Astrocyte (in vitro differentiated cells and primary cell): Measurements from ENCODE around the gene ZNF609. TPM values are rescaled to one million over a fixed set of nuclear protein-coding genes. Genes with fewer than 3 reads are reported as not detected.
"Not testable (repeated sequence)": the region's sequence is repeated elsewhere in the genome, so short reads cannot be mapped to it uniquely, and the experiment has no call there.

Source experiments
- DNase-seq: peaks from one replicate; pipeline ENCODE4 v3.0.0-alpha.2; 2010; ENCODE audit warnings: low read depth
- FAIRE-seq: peaks from 2 replicates; lab custom pipeline; 2011; peaks lifted over from hg19 to GRCh38; lab: Jason Lieb, UNC
- H2AFZ ChIP-seq: 2 replicates; pipeline ENCODE4 v1.6.0; 2012; ENCODE audit warnings: low read depth, low read length, inconsistent platforms
- H3K27ac ChIP-seq: 2 replicates; pipeline ENCODE4 v1.5.1; 2011; ENCODE audit warnings: low read depth, low read length, inconsistent platforms
- H3K27me3 ChIP-seq: 2 replicates; pipeline ENCODE4 v1.6.0; 2011; ENCODE audit warnings: low read length, inconsistent platforms; ENCODE audit not compliant: insufficient read depth
- H3K36me3 ChIP-seq: 2 replicates; pipeline ENCODE4 v1.5.1; 2011; ENCODE audit warnings: low read length, inconsistent platforms; ENCODE audit not compliant: insufficient read depth
- H3K4me1 ChIP-seq: 2 replicates; pipeline ENCODE4 v1.5.1; 2011; ENCODE audit warnings: low read length, inconsistent platforms; ENCODE audit not compliant: insufficient read depth
- H3K4me2 ChIP-seq: 2 replicates; pipeline ENCODE4 v1.6.0; 2012; ENCODE audit warnings: low read length, inconsistent platforms
- H3K4me3 ChIP-seq: 2 replicates; pipeline ENCODE4 v1.5.1; 2011; ENCODE audit warnings: low read depth, mild to moderate bottlenecking, low read length, inconsistent platforms; ENCODE audit not compliant: insufficient read depth
- H3K79me2 ChIP-seq: 2 replicates; pipeline ENCODE4 v1.6.0; 2012; ENCODE audit warnings: mild to moderate bottlenecking, low read length, inconsistent platforms; ENCODE audit not compliant: insufficient read depth
- H3K9ac ChIP-seq: 2 replicates; pipeline ENCODE4 v1.6.0; 2012; ENCODE audit warnings: mild to moderate bottlenecking, low read length, inconsistent platforms
- H3K9me3 ChIP-seq: 2 replicates; pipeline ENCODE4 v1.5.1; 2012; ENCODE audit warnings: low read depth, mild to moderate bottlenecking, low read length, inconsistent platforms; ENCODE audit not compliant: insufficient read depth
- H4K20me1 ChIP-seq: 2 replicates; pipeline ENCODE4 v1.6.0; 2012; ENCODE audit warnings: low read length, inconsistent platforms; ENCODE audit not compliant: insufficient read depth
- H3K27ac Mint-ChIP-seq: one replicate; pipeline ENCODE4 v1.8.0; 2021; ENCODE audit warnings: mild to moderate bottlenecking, mixed read lengths; ENCODE audit not compliant: unreplicated experiment
- H3K27me3 Mint-ChIP-seq: one replicate; pipeline ENCODE4 v1.8.0; 2021; ENCODE audit warnings: low read depth, mixed read lengths; ENCODE audit not compliant: unreplicated experiment
- H3K36me3 Mint-ChIP-seq: one replicate; pipeline ENCODE4 v1.8.0; 2021; ENCODE audit warnings: low read depth, mixed read lengths; ENCODE audit not compliant: unreplicated experiment
- H3K4me1 Mint-ChIP-seq: one replicate; pipeline ENCODE4 v1.8.0; 2021; ENCODE audit warnings: low read depth, mixed read lengths; ENCODE audit not compliant: unreplicated experiment
- H3K4me3 Mint-ChIP-seq: one replicate; pipeline ENCODE4 v1.8.0; 2021; ENCODE audit warnings: mild to moderate bottlenecking, moderate library complexity, mixed read lengths; ENCODE audit not compliant: unreplicated experiment
- H3K9me3 Mint-ChIP-seq: one replicate; pipeline ENCODE4 v1.8.0; 2021; ENCODE audit warnings: mild to moderate bottlenecking, mixed read lengths; ENCODE audit not compliant: unreplicated experiment
- EZH2 ChIP-seq: IDR thresholded peaks from 2 replicates; pipeline ENCODE4 v1.6.1; 2012; ENCODE audit warnings: mild to moderate bottlenecking, low read length, inconsistent platforms; ENCODE audit not compliant: insufficient read depth
- total RNA-seq: library from RNA; stranded (reverse); gene quantifications from 2 replicates; pipeline ENCODE4 v1.2.1, GENCODE V29; 2021
- TF ChIP-seq, protein P1 (sequence below): IDR thresholded peaks from 2 replicates; pipeline ENCODE4 v1.5.1; 2011; ENCODE audit warnings: low read depth, mild to moderate bottlenecking, inconsistent platforms, low read length, moderate library complexity; ENCODE audit not compliant: insufficient read depth

The ZNF609 gene
- total RNA-seq, 1 donor from 2014 or later: 38.5 TPM

- TF ChIP-seq EZH2: no peak
- TF ChIP-seq, protein P1, sequence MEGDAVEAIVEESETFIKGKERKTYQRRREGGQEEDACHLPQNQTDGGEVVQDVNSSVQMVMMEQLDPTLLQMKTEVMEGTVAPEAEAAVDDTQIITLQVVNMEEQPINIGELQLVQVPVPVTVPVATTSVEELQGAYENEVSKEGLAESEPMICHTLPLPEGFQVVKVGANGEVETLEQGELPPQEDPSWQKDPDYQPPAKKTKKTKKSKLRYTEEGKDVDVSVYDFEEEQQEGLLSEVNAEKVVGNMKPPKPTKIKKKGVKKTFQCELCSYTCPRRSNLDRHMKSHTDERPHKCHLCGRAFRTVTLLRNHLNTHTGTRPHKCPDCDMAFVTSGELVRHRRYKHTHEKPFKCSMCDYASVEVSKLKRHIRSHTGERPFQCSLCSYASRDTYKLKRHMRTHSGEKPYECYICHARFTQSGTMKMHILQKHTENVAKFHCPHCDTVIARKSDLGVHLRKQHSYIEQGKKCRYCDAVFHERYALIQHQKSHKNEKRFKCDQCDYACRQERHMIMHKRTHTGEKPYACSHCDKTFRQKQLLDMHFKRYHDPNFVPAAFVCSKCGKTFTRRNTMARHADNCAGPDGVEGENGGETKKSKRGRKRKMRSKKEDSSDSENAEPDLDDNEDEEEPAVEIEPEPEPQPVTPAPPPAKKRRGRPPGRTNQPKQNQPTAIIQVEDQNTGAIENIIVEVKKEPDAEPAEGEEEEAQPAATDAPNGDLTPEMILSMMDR: no peak
- no peak overlapping the region for H3K27ac ChIP-seq
- H3K9ac ChIP-seq: no peak overlapping the region
- H3K4me1 ChIP-seq: no peaks in the 10 kb centered on the region
- H3K4me1 Mint-ChIP-seq: peaks cover 24% of the 10 kb centered on the region
- H4K20me1 ChIP-seq: peaks cover 63% of the 10 kb centered on the region
- no peaks in the 10 kb centered on the region for H3K27me3 Mint-ChIP-seq
- H3K4me2 ChIP-seq: no peak overlapping the region
- H3K4me3 ChIP-seq: no peak overlapping the region
- peaks cover 75% of the 10 kb centered on the region for H3K79me2 ChIP-seq
- no peak overlapping the region for H2AFZ ChIP-seq
- no peak for FAIRE-seq
- DNase-seq: no peak
- no peaks in the 10 kb centered on the region for H3K36me3 ChIP-seq
- no peaks in the 10 kb centered on the region for H3K27me3 ChIP-seq
- H3K9me3 ChIP-seq: no peaks in the 10 kb centered on the region
- no peaks in the 10 kb centered on the region for H3K9me3 Mint-ChIP-seq
- H3K27ac Mint-ChIP-seq: no peak overlapping the region
- H3K36me3 Mint-ChIP-seq: no peaks in the 10 kb centered on the region
- no peak overlapping the region for H3K4me3 Mint-ChIP-seq
Measured at GRCh38 chr15:64586984-64587383, 126.6 kb downstream of the ZNF609 start.

DNA sequence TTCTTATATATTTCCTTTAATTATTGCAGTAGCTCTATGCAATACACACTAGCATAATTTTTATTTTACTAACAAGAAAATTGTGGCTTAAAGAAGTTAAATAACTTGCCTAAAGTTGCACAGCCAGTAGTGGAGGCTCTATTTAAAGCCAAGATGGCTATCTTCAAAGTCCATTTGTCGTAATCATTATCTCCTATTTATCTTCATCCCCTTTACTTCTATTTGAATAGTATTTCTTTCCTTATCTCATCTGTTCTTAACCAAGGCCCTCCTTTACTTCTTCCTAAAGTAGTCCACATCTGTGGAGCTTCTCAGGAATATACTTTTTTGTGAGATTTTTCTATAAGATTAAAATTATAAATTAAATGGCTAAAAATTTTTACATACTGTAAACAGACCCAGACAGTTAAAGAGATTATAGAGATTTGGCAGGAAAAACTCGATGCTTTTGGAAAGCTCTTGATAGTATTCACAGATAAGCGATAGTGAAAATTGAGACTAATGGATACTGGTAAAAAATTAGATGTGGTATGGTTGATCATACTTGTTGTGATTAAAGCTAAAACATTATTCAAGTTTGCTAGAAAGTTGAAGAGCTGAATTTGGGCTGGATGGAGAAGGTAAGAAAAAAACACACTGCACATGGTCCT lies 129.2 kb downstream of the ZNF609 start:
- TF ChIP-seq, protein P1: no peak
- no peak for TF ChIP-seq EZH2
- no peak overlapping the region for H2AFZ ChIP-seq
- H3K9me3 ChIP-seq: no peaks in the 10 kb centered on the region
- peaks cover 63% of the 10 kb centered on the region for H3K79me2 ChIP-seq
- no peaks in the 10 kb centered on the region for H3K4me1 ChIP-seq
- peaks cover 66% of the 10 kb centered on the region for H4K20me1 ChIP-seq
- Mint-ChIP-seq H3K36me3 (peaks cover 3% of the 10 kb centered on the region), H3K4me3 (no peak overlapping the region), H3K9me3 (no peaks in the 10 kb centered on the region), H3K27me3 (no peaks in the 10 kb centered on the region), H3K27ac (no peak overlapping the region), H3K4me1 (peaks cover 17% of the 10 kb centered on the region)
- FAIRE-seq (no peak), DNase-seq (no peak)
- H3K9ac ChIP-seq: no peak overlapping the region
- H3K27me3 ChIP-seq: no peaks in the 10 kb centered on the region
- no peaks in the 10 kb centered on the region for H3K36me3 ChIP-seq
- no peak overlapping the region for H3K27ac ChIP-seq
- H3K4me3 ChIP-seq: no peak overlapping the region
- H3K4me2 ChIP-seq: no peak overlapping the region

- H3K4me3 ChIP-seq, H3K9ac ChIP-seq, H3K4me2 ChIP-seq, H2AFZ ChIP-seq, H3K27me3 ChIP-seq, H3K27ac ChIP-seq, H3K36me3 Mint-ChIP-seq, H3K36me3 ChIP-seq, FAIRE-seq, DNase-seq, H3K27ac Mint-ChIP-seq, H3K9me3 Mint-ChIP-seq, H3K4me1 ChIP-seq, H3K27me3 Mint-ChIP-seq, H3K9me3 ChIP-seq, H3K4me3 Mint-ChIP-seq: not testable (repeated sequence)
- peaks cover 73% of the 10 kb centered on the region for H4K20me1 ChIP-seq
- peaks cover 66% of the 10 kb centered on the region for H3K79me2 ChIP-seq
- H3K4me1 Mint-ChIP-seq: peaks cover 15% of the 10 kb centered on the region
Measured at GRCh38 chr15:64592845-64593244, 132.5 kb downstream of the ZNF609 start.
